SIG-M5 treated with dmso at 0.1 percent for 504 hours (cell line): ENCODE data around the gene PIGV.

Experiments
- DNase-seq: peaks from one replicate; lab custom pipeline; 2025; ENCODE audit not compliant: unreplicated experiment; lab: John Stamatoyannopoulos, UW

PIGV gene

DNA sequence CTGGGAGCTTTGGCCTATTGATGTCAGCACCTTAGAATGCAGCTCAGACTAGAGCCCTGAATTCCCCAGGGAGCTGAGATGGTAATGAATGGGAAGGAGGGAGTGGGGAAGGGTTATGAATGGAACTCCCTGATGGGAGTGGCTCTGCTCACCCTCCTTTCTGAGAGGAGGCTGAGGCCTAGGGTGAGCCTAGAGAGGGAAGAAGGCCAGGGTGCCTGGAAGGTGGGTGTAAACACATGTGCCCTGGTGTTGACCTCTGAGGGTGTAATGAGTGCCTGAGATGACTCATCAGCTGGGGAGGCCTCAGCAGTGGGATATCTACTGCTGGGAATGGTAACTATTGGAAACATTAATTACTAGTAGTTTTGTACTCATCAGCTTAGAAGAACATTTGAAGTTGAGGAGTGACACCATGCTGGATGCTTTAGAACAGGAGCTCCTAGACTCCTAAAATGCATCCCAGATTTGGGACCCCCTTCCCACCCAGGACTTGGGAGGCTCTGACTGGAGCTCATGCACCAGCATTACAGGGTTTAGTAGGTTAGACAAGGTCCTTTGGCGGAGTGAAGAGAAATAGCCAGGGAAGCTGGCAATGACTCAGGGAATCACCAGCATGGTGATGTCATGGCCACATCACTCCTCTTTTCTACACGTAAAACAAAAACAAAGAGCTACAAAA, 16.0 kb upstream of the PIGV start:
- DNase-seq = peak; percentile 21

DNA sequence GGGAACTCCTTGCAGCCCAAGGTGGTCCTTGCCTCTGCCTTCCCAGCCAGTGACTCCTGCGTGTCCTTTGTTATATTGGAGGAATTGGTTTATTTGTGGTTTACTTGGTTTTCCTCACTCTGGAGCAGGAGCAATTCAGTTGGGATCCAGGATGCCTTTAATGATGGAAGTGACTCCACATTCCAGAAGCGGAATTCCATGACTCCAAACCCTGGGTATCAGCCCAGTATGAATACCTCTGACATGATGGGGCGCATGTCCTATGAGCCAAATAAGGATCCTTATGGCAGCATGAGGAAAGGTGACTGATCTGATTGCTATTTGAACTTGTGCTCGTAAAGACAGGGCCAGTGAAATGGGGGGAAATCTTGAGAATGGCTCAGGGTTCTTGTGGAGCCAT, 15.1 kb upstream of the PIGV start:
- DNase-seq = no peak

DNA sequence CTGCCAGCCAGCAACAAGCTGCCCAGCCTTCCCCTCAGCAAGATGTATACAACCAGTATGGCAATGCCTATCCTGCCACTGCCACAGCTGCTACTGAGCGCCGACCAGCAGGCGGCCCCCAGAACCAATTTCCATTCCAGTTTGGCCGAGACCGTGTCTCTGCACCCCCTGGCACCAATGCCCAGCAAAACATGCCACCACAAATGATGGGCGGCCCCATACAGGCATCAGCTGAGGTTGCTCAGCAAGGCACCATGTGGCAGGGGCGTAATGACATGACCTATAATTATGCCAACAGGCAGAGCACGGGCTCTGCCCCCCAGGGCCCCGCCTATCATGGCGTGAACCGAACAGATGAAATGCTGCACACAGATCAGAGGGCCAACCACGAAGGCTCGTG, 13.3 kb upstream of the PIGV start:
- no peak for DNase-seq

DNA sequence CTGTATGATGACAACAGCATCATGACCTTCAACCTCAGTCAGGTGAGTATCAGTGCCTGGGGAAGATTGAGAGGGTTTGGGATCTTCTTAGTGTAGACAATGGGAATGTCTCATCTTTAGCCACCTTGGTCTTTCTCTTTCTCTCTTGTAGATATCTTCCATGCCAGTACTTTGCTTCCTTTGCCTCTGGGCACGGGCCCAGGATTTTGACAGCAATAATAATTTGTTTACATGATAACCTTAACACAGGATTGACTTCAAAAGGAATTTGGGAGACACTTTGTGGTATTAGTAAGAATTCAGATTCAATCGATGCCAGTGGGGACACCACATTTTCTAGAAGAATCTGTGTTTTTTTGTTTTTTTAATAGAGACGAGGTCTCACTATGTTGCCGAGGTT, 12.1 kb upstream of the PIGV start:
- DNase-seq = no peak

DNA sequence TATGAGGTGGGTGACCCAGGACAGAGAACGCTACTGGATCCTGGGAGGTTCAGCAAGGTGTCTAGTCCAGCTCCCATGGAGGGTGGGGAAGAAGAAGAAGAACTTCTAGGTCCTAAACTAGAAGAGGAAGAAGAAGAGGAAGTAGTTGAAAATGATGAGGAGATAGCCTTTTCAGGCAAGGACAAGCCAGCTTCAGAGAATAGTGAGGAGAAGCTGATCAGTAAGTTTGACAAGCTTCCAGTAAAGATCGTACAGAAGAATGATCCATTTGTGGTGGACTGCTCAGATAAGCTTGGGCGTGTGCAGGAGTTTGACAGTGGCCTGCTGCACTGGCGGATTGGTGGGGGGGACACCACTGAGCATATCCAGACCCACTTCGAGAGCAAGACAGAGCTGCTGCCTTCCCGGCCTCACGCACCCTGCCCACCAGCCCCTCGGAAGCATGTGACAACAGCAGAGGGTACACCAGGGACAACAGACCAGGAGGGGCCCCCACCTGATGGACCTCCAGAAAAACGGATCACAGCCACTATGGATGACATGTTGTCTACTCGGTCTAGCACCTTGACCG, 8.6 kb upstream of the PIGV start:
- no peak for DNase-seq

DNA sequence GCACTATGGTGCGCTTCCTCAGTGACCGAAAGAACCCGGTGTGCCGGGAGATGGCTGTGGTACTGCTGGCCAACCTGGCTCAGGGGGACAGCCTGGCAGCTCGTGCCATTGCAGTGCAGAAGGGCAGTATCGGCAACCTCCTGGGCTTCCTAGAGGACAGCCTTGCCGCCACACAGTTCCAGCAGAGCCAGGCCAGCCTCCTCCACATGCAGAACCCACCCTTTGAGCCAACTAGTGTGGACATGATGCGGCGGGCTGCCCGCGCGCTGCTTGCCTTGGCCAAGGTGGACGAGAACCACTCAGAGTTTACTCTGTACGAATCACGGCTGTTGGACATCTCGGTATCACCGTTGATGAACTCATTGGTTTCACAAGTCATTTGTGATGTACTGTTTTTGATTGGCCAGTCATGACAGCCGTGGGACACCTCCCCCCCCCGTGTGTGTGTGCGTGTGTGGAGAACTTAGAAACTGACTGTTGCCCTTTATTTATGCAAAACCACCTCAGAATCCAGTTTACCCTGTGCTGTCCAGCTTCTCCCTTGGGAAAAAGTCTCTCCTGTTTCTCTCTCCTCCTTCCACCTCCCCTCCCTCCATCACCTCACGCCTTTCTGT, 7.3 kb upstream of the PIGV start:
- no peak for DNase-seq

DNA sequence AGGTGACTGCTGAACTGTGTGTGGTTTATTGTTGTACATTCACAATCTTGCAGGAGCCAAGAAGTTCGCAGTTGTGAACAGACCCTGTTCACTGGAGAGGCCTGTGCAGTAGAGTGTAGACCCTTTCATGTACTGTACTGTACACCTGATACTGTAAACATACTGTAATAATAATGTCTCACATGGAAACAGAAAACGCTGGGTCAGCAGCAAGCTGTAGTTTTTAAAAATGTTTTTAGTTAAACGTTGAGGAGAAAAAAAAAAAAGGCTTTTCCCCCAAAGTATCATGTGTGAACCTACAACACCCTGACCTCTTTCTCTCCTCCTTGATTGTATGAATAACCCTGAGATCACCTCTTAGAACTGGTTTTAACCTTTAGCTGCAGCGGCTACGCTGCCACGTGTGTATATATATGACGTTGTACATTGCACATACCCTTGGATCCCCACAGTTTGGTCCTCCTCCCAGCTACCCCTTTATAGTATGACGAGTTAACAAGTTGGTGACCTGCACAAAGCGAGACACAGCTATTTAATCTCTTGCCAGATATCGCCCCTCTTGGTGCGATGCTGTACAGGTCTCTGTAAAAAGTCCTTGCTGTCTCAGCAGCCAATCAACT, 6.4 kb upstream of the PIGV start:
- no peak for DNase-seq

DNA sequence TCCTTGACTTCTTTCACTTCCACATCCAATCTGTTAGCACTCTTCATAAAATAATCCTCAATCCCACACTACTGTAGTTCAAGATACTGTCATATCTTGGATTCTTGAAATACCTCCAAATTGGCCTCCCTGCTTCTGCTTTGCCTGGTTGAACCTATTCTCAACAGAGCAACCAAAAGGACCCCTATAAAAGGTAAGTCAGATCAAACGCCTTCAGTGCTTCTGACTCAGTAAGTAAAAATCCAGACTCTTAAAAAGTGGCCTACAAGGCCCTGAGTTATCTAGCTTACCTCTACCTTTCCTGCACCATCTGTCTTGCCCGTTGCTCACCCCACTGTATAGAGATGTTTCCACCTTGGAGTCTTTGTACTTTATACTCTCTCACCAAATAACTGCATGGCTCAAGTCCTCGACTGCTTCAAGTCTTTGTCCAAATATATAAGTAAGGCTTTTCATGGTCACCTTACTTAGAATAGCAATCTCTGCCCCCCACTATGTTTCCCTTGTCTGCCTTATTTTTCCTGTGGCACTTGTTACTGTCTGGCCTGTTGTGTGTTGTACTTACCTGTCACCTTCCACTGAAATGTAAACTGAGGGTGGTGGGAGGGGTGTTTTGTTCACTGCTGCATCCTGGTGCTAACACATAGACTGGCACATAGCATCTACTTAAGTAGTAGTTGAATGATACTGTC, 5.1 kb upstream of the PIGV start:
- no peak for DNase-seq

DNA sequence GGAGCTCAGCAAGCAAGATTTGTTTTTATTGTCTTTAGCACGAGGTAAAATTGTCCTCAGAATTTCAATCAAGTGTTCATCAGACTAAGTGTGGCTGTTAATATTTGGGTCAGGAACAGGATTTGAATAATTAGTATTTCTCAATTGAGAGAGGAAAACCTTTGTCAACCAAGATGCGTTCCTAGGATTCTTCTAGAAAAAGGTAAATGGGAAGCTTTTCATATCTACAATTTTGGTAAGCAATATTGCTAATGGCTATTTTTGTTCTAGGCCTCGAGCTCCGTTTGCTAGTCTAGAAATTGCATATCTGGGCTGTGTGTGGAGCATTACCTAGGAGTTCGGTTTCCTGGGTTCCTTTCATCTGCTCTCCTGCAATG, 4.1 kb upstream of the PIGV start:
- DNase-seq = no peak

DNA sequence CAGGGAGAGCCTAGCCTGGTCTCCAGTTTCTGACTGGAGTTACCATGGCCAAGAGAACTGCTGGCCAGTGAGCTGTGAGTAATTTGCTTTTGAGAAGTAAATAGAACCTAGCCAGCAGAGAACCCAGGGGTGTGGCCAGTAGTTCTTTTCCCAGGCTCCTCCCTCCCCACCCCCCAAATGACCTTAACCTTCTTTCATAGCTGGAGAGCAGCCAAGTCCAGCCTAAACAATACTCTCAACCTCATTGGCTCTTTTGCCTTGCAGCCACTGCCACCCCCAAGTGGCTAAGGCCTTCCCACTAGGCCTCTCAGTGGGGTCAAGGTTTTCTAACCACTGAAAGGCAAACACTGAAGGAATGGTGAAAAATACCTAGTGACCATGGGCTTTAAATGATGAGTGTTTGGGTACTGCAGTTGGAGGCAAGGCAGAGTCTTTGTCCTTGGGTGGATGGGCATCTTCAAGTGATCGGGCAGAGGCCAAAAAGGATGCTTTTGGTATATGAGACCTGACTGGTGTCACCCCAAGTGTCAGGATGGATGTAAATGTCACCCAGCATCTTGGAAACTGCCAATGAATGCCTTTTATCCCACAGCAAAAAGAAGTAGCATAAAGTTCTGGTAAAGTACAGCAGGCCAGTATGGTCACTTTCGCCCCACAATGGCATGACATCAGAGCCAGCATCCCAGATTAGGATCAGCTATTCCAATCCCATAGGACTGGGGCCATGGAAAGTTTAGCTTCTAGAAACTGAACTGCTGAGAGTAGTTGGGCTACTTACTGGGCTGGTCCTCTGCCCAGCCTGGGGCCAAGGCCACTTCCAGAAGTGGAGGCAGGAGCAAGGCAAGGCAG, 3.5 kb upstream of the PIGV start:
- peak; percentile 44 for DNase-seq

DNA sequence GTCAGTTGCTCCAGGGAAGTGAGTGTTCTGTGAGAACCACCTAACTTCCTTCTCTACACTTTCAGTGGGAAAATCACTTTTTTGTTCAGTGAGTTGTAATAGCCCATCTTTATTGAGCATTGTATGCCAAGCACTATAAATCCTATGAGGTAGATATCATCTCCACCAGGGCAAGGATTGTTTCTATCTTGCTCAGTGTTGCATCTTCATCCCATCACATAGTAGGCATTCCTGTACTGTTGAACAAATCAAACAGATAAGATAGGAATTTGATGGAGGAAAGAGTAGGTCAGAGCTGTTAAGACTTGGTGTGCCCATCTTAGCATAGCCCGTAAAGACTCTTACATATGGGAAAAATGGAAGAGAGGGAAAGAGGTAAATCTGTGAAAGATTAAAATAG, 2.9 kb upstream of the PIGV start:
- no peak for DNase-seq

DNA sequence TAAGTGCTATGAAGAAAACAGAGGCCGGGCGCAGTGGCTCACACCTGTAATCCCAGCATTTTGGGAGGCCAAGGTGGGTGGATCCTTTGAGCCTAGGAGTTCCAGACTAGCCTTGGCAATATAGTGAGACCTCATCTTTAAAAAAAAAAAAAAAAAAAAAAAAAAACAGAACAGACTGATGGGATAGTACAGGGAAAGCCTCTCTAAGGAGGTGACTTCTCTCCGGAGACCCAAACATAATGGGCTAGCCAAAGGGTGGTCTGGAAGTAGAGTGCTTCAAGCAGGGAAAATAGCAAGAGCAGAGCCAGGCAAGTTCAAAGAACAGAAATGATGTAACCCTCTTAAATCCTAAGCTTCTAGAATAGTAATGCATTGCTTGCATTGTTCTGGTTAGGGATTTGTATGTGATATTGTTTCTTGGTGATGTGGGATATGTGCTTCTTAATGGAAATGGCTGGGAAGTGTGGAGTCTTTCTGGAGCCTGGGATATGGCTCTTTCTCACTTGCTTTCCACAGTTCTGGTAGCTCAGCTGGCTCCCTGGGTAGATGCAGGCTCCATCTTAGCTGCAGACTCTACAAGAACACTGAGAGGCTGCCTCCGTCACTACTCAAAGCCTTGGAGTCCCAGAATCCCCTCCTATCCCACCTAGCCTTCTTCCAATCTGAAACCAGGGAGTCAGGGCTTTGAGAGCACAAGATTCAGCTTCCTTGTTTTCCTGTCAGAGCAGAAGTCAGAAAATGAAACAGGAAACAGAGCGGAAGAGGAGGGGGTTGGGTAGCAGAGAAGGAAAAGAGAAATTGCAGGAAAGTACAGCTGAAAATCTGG, 1.9 kb upstream of the PIGV start:
- DNase-seq = peak; percentile 53

DNA sequence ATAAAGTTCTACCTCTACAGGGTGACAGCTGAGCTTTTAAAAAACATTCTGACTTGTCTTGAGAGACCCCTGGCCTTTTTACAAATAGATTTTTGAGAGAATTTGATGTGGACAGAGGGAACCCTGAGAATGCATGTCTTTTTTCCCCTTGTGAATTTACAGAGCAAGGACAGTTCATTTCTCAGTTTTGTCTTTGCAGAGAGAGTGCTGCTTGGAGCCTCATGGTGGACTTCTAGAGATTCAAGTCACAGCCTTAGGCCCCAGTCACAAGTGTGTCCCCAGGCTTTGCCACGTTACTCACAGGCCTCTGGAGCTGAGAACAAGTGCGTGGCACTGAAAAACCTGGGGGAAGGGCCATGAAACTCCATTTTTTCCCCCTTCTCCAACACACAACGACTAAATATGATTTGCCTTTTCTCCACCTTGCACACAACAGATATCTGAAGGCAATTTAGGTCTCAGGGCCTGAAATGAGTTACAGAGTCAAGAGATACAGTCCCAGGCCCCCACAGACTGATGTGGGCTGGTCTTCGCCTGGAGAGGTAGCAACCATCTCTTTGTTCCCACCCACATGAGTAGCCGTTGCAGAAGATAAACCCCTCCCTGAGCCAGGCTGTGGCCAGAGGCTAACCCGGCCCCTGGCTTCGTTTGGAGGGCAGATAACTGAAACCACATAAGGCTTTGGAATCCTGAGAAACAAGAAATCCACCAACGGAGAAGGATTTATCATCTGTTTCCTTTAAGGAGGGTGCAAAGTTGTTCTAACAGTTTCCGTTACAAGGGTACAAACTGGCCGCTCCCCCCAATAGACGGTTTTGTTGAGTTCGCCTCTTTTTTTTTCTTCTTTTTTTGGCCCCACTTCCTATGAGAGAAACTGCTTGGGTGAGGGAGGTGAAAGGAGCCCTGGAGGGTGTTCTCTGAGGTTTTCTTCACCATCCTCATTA, 1.0 kb upstream of the PIGV start:
- DNase-seq = peak; percentile 68

DNA sequence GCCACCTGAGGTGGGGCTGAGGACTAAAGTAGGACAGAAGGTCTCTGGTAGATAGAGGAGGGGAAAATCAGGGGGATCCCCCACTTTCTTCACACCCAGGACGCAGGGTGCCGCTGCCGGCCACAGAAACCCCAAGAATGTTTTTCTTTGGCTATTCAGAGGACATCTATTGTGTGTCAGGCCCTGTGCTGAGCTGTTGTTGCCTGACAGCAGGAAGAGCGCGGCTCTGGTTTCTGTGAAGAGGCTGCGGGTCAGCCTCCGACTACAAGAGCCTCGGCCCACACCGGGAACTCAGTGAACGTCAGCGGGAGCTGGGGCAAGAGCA, 407 bp upstream of the PIGV start:
- DNase-seq = no peak

DNA sequence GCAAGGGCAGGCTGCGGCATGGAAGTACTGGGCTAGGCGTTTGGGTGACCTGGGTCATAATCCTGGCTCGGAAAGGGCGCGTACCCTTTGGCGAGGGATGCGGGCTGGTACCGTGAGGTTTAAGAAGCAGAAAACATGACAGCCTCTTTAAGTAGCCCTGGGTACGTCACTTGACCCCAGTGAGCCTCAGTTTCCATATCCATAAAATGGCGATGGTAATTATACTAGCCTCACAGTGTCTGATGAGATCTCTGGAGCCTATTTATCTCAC, 700 bp downstream of the PIGV start:
- DNase-seq = no peak

DNA sequence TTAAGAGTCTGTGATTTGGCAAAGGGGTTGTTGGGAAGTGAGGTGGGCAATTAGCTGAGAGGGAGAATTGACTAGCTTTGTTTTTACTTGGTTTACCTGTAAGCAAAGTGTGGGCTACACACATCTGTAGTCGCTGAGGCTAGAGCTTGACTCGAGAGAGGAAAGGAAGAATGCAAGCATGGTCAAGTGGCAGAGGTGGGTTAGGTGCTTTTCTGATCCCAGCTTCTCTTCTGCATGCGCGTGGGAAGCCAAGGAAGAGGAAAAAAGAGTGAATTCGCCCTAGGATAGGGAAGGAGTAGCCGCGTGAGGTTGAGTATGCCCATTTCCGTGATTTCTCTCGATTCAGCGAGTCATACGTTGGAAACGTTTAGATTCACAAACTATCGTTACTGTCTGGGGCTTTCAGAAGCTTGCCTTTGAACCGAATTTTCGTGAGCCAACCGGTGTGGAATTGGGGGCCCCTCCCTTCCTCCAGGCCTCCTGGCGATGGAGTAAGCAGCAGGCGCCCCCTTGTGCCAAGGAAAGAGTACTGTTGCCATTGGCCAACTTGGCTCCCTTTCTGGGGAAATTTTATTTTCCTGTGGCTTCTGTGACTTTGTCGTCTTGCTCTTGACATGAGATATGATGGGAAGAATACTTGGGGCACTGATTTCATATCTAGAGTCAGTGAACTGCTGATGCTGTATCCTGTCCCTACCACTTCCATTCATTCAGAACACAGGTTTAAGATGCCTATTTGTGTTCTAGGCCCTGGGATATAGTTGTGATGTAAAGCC, 1.3 kb downstream of the PIGV start:
- DNase-seq = peak; percentile 82

DNA sequence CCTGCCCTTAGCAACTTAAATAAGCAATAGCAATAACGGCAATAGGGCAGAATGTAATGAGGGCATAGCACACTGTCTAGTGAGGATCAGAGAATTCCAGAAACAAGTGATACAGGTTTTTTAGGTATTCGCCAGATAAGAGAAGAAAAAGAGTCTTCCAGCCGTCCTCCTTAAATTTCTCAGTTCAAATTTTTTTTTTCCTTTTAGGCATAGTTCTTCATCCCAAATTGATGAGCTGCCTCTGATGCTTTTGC, 1.8 kb downstream of the PIGV start:
- no peak for DNase-seq

DNA sequence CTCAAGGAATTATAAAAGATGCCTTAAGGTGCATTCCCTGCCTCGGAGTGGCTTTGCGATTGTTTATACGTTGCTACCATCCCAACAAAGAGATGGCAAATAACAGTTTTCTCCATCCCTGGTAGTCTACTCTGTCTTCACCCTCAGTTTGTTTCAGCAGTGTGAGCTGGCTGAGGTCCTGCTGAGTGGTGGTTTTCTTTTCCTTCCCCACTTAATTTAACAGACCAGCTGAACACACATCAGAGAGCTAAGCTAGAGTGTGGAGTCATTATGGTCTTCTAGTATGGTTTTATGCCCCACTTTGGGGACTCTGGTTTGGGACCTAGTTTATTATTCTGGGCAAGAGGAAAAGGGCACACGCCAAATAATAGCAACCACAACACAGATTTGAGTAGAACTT, 2.2 kb downstream of the PIGV start:
- DNase-seq = no peak

DNA sequence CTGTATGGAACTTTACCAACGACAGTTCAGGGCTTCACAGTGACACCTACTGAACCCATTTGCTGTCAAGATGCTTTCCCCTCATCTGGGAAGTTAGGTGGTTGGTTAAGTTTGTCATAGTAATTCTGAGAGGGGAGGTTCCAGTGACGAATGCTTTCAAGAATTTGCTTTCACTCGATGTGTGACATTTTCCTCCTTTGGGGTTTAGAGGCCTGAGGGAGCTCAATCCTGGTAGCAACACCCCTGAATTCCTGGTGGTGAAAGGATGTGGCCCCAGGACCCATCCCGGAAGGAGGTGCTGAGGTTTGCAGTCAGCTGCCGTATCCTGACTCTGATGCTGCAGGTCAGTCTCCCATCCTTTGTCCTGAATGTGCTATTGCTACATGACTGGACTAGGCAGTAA, 2.8 kb downstream of the PIGV start:
- no peak for DNase-seq
